ENCODE measurements around the gene CAVIN3.

Gene CAVIN3

DNA sequence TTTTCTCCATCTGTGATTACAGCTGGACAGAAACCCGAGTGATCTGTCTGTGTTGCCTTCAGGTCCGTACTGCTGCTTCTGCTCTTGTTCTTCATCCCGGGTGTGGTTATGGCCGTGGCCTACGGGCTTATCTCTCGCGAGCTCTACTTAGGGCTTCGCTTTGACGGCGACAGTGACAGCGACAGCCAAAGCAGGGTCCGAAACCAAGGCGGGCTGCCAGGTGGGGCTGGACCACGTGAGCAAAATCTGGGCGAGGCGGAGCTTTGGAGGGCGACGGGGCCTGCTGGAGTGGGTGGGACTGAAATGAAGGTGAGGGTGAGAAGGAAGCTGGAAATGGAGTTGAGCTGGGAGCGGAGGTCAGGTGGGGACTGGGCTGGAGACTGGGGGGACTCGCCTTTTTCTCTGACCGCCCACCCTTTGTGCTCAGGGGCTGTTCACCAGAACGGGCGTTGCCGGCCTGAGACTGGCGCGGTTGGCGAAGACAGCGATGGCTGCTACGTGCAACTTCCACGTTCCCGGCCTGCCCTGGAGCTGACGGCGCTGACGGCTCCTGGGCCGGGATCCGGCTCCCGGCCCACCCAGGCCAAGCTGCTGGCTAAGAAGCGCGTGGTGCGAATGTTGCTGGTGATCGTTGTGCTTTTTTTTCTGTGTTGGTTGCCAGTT, 49.6 kb downstream of the CAVIN3 start:
- no peak for DNase-seq (ENCODE audit: low read depth in 4 of 4, low spot score in 1 of 4)

DNA sequence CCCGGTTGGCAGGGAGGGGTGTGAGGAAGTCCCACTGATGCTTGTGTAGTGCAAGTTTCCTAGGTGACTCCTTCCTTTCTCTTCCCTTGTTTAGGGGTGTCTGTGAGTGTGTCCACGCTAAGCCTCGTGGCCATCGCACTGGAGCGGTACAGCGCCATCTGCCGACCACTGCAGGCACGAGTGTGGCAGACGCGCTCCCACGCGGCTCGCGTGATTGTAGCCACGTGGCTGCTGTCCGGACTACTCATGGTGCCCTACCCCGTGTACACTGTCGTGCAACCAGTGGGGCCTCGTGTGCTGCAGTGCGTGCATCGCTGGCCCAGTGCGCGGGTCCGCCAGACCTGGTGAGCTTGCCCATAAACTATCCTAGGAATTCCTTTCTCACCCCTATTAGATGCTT, 50.3 kb downstream of the CAVIN3 start:
- no peak for DNase-seq (ENCODE audit: low read depth in 4 of 4, low spot score in 1 of 4)
